IPS-15b (cell line): ENCODE results near the gene MECR.

ENCODE experiments used
- H3K27me3 ChIP-seq: one replicate; pipeline ENCODE4 v1.6.1; 2013; ENCODE audit warnings: low read length; ENCODE audit not compliant: control insufficient read depth, insufficient read depth
- H3K36me3 ChIP-seq: one replicate; pipeline ENCODE4 v1.6.1; 2013; ENCODE audit warnings: low read length; ENCODE audit not compliant: control insufficient read depth, insufficient read depth
- H3K4me1 ChIP-seq: one replicate; pipeline ENCODE4 v1.6.1; 2013; ENCODE audit warnings: mild to moderate bottlenecking, low read length; ENCODE audit not compliant: control insufficient read depth, insufficient read depth
- H3K4me3 ChIP-seq: one replicate; pipeline ENCODE4 v1.5.1; 2013; ENCODE audit warnings: low read depth, low read length
- H3K9ac ChIP-seq: one replicate; pipeline ENCODE4 v1.6.1; 2013; ENCODE audit warnings: low read depth, mild to moderate bottlenecking, low read length
- H3K9me3 ChIP-seq: one replicate; pipeline ENCODE4 v1.6.1; 2013; ENCODE audit warnings: mild to moderate bottlenecking, low read length; ENCODE audit not compliant: control insufficient read depth, insufficient read depth

The MECR gene

GRCh38 chr1:29230553-29231378 is at the start of gene MECR:
Gene MECR, minus strand, starts transcription at chr1:29230934. Its CDS starts 28 bp downstream, at chr1:29230906.
- Histone ChIP-seq H3K27me3 (peaks cover 36% of the 10 kb centered on the region), H3K36me3 (no peaks in the 10 kb centered on the region), H3K4me3 (peak within 1 kb of the TSS; percentile 61), H3K9me3 (no peaks in the 10 kb centered on the region), H3K9ac (peak within 1 kb of the TSS; percentile 27), H3K4me1 (peaks cover 17% of the 10 kb centered on the region)

- H3K4me3 ChIP-seq, result no peak overlapping the region
- H3K9ac ChIP-seq, result no peak overlapping the region
- peaks cover 10% of the 10 kb centered on the region for H3K36me3 ChIP-seq
- H3K9me3 ChIP-seq, result no peaks in the 10 kb centered on the region
- no peaks in the 10 kb centered on the region for H3K27me3 ChIP-seq
- H3K4me1 ChIP-seq, result peaks cover 7% of the 10 kb centered on the region
These were observed 49.2 kb upstream of the MECR start for GRCh38 chr1:29279951-29280391.

- no peaks in the 10 kb centered on the region for H3K27me3 ChIP-seq
These were observed 48.7 kb upstream of the MECR start for GRCh38 chr1:29279406-29279805.

GRCh38 chr1:29278124-29278523 is 47.4 kb upstream of the MECR start:
- Histone ChIP-seq H3K9ac (no peak overlapping the region), H3K9me3 (no peaks in the 10 kb centered on the region), H3K4me1 (peaks cover 3% of the 10 kb centered on the region), H3K27me3 (no peaks in the 10 kb centered on the region), H3K36me3 (peaks cover 10% of the 10 kb centered on the region), H3K4me3 (no peak overlapping the region)

More at GRCh38 chr1:29279406-29279805, 48.7 kb upstream of the MECR start:
- Histone ChIP-seq H3K4me1 (peaks cover 7% of the 10 kb centered on the region), H3K9ac (no peak overlapping the region), H3K36me3 (peaks cover 10% of the 10 kb centered on the region), H3K4me3 (no peak overlapping the region), H3K9me3 (no peaks in the 10 kb centered on the region)

GRCh38 chr1:29275435-29275834 is 44.7 kb upstream of the MECR start:
- no peaks in the 10 kb centered on the region for H3K27me3 ChIP-seq

GRCh38 chr1:29272147-29272907 is 41.6 kb upstream of the MECR start:
- no peaks in the 10 kb centered on the region for H3K27me3 ChIP-seq
- H3K4me3 ChIP-seq, result peak overlapping the region; percentile 5
- no peaks in the 10 kb centered on the region for H3K9me3 ChIP-seq
- H3K4me1 ChIP-seq, result peaks cover 15% of the 10 kb centered on the region
- H3K36me3 ChIP-seq, result peaks cover 5% of the 10 kb centered on the region
- H3K9ac ChIP-seq, result no peak overlapping the region

More at GRCh38 chr1:29275435-29275834, 44.7 kb upstream of the MECR start:
- no peak overlapping the region for H3K4me3 ChIP-seq
- no peaks in the 10 kb centered on the region for H3K9me3 ChIP-seq
- peaks cover 15% of the 10 kb centered on the region for H3K4me1 ChIP-seq
- H3K9ac ChIP-seq, result no peak overlapping the region
- H3K36me3 ChIP-seq, result peaks cover 10% of the 10 kb centered on the region

GRCh38 chr1:29271724-29272123 is 41.0 kb upstream of the MECR start:
- Histone ChIP-seq H3K9ac (no peak overlapping the region), H3K9me3 (no peaks in the 10 kb centered on the region), H3K36me3 (peaks cover 5% of the 10 kb centered on the region), H3K4me3 (peak overlapping the region; percentile 5), H3K27me3 (no peaks in the 10 kb centered on the region), H3K4me1 (peaks cover 15% of the 10 kb centered on the region)

GRCh38 chr1:29270929-29271521 is 40.3 kb upstream of the MECR start:
- H3K4me1 ChIP-seq, result peaks cover 15% of the 10 kb centered on the region
- peaks cover 5% of the 10 kb centered on the region for H3K36me3 ChIP-seq
- no peaks in the 10 kb centered on the region for H3K27me3 ChIP-seq
- H3K9me3 ChIP-seq, result no peaks in the 10 kb centered on the region
- no peak overlapping the region for H3K9ac ChIP-seq
- no peak overlapping the region for H3K4me3 ChIP-seq

- Histone ChIP-seq H3K4me3 (no peak overlapping the region), H3K9ac (no peak overlapping the region), H3K27me3 (no peaks in the 10 kb centered on the region), H3K36me3 (no peaks in the 10 kb centered on the region), H3K9me3 (no peaks in the 10 kb centered on the region), H3K4me1 (peaks cover 15% of the 10 kb centered on the region)
These were observed 38.6 kb upstream of the MECR start for GRCh38 chr1:29269382-29269781.

- Histone ChIP-seq H3K9me3 (no peaks in the 10 kb centered on the region), H3K27me3 (no peaks in the 10 kb centered on the region), H3K36me3 (no peaks in the 10 kb centered on the region), H3K4me3 (no peak overlapping the region), H3K4me1 (peaks cover 15% of the 10 kb centered on the region), H3K9ac (no peak overlapping the region)
These were observed 36.8 kb upstream of the MECR start for GRCh38 chr1:29267321-29268070.

- Histone ChIP-seq H3K9me3 (no peaks in the 10 kb centered on the region), H3K9ac (no peak overlapping the region), H3K4me1 (peaks cover 9% of the 10 kb centered on the region), H3K27me3 (no peaks in the 10 kb centered on the region), H3K36me3 (no peaks in the 10 kb centered on the region), H3K4me3 (no peak overlapping the region)
These were observed 36.2 kb upstream of the MECR start for GRCh38 chr1:29266912-29267311.
